Measurements from ENCODE around the gene KRT20.

DNA sequence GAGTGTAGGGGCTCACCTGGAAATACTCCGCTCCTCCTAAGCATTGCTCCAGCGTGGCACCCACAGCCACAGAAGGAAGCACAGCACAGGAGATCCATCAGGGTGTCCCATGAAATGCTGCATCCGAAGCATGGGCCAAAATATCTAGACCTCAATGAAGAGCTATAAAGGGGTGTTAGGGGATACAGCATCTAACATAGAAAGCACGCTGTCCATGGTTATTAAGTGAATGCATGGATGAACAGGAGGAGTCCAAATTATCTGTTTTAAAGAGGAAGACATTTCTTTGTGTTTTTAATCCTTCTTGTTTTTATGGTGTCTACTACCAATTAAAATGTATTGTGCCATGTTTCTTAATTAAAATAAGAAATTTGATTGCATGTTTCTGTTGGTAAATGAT lies 21.6 kb upstream of the KRT20 start:
- TF ChIP-seq EZH2 (IDR thresholded peaks at IDR 0.05; ENCODE audit: borderline replicate concordance, low read depth, low read length, severe bottlenecking) (no peak), POLR2A (IDR thresholded peaks at IDR 0.05; ENCODE audit: low read depth, low read length) (no peak), JUN (IDR thresholded peaks at IDR 0.05; ENCODE audit: borderline replicate concordance, insufficient read depth, insufficient read length, low read depth) (no peak), MAX (IDR thresholded peaks at IDR 0.05; ENCODE audit: insufficient read depth, insufficient read length) (no peak), POLR2AphosphoS5 (IDR thresholded peaks at IDR 0.05; ENCODE audit: insufficient read depth, low read depth, low read length) (no peak)
- TF ChIP-seq, protein P1, sequence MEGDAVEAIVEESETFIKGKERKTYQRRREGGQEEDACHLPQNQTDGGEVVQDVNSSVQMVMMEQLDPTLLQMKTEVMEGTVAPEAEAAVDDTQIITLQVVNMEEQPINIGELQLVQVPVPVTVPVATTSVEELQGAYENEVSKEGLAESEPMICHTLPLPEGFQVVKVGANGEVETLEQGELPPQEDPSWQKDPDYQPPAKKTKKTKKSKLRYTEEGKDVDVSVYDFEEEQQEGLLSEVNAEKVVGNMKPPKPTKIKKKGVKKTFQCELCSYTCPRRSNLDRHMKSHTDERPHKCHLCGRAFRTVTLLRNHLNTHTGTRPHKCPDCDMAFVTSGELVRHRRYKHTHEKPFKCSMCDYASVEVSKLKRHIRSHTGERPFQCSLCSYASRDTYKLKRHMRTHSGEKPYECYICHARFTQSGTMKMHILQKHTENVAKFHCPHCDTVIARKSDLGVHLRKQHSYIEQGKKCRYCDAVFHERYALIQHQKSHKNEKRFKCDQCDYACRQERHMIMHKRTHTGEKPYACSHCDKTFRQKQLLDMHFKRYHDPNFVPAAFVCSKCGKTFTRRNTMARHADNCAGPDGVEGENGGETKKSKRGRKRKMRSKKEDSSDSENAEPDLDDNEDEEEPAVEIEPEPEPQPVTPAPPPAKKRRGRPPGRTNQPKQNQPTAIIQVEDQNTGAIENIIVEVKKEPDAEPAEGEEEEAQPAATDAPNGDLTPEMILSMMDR (IDR thresholded peaks at IDR 0.05; ENCODE audit: extremely low read depth in 1 of 2, insufficient read depth in 1 of 2, low read depth in 1 of 2, low read length in 2 of 2): no peak

All from endothelial cell of umbilical vein (primary cell).